ENCODE results near the gene NME7. TPM values are rescaled to one million over a fixed set of nuclear protein-coding genes. Genes with fewer than 3 reads are reported as not detected.

The NME7 gene
- polyA plus RNA-seq, 1 of the 3 experiments (the other 2 are of a cell fraction): 13.7 TPM

DNA sequence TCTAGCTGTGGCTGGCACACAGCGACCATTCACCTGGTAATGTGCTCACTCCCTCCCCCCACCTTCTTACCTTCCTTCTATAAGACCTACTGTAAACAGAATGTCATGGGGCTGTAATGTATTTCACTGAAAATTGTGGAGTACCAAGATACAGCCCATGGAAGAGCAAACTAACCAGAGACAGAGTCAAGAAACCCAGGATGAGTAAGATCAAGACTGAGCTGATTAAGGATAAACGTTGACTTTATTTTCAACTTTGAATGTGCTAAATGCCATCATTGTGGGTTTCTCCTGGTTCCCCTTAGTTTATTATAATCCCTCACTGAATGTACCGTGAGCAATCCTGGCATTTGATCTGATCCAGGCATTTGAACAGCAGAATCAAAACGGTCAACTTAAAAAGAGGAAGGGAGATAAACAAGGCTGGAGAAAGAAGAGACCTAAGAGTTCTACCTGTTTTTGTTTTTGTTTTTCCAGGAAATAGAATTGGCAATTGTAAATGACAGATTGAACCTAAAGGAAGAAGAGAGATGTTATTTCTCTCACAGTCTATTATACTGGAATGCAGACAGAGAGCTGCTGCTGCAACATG, 277.2 kb downstream of the NME7 start:
- Histone ChIP-seq H3F3A (replicated peaks; ENCODE audit: insufficient read depth) (no peaks in the 10 kb centered on the region), H3K4me3 (ENCODE audit: low read depth in 2 of 2, low read length in 1 of 2) (no peak overlapping the region), H2AFZ (ENCODE audit: low read depth) (no peak overlapping the region), H3K36me3 (replicated peaks in 1 of 2; ENCODE audit: control insufficient read depth in 1 of 2, insufficient read depth in 2 of 2, low read length in 1 of 2) (no peaks in the 10 kb centered on the region), H3K79me2 (ENCODE audit: insufficient read depth) (no peaks in the 10 kb centered on the region), H3K4me1 (ENCODE audit: control insufficient read depth in 1 of 2, insufficient read depth in 2 of 2, low read depth in 1 of 2, low read length in 1 of 2) (peaks cover 0 to 28% of the 10 kb centered on the region in 2 experiments; a peak in 2 of 4 replicates), H3K27me3 (ENCODE audit: insufficient read depth) (no peaks in the 10 kb centered on the region), H3K9me3 (no peaks in the 10 kb centered on the region), H3K27ac (ENCODE audit: low read depth in 2 of 2, low read length in 1 of 2) (no peak overlapping the region), H3K9ac (no peak overlapping the region), H3K9me2 (no peaks in the 10 kb centered on the region), H4K20me1 (ENCODE audit: insufficient read depth) (no peaks in the 10 kb centered on the region), H3K4me2 (no peak overlapping the region)
- CTCF ChIA-PET: interaction anchor here (0.5 to 1.1 kb wide), 3 partner anchors 258 to 1324 kb away, joined by 3 to 4 read pairs (median 3); no protein-coding TSS in a partner anchor
- no peak for DNase-seq
- TF ChIP-seq TCF12 (IDR thresholded peaks at IDR 0.05): no peak
- TF ChIP-seq MEF2A (IDR thresholded peaks at IDR 0.05; ENCODE audit: borderline replicate concordance, low read depth): no peak
- no peak for TF ChIP-seq YY1 (IDR thresholded peaks at IDR 0.05; ENCODE audit: low read depth)
- no peak for TF ChIP-seq GATA2 (CRISPR knock-in tag; IDR thresholded peaks at IDR 0.05)
- TF ChIP-seq TAF1 (IDR thresholded peaks at IDR 0.05; ENCODE audit: borderline replicate concordance, low read depth, low read length): no peak
- TF ChIP-seq RXRA (IDR thresholded peaks at IDR 0.05; ENCODE audit: borderline replicate concordance, low read depth): no peak
- TF ChIP-seq, protein P1, sequence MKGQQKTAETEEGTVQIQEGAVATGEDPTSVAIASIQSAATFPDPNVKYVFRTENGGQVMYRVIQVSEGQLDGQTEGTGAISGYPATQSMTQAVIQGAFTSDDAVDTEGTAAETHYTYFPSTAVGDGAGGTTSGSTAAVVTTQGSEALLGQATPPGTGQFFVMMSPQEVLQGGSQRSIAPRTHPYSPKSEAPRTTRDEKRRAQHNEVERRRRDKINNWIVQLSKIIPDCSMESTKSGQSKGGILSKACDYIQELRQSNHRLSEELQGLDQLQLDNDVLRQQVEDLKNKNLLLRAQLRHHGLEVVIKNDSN (IDR thresholded peaks at IDR 0.05; ENCODE audit: borderline replicate concordance, low read depth): no peak
- TF ChIP-seq, protein P2, sequence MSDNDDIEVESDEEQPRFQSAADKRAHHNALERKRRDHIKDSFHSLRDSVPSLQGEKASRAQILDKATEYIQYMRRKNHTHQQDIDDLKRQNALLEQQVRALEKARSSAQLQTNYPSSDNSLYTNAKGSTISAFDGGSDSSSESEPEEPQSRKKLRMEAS (IDR thresholded peaks at IDR 0.05; ENCODE audit: low read depth): no peak
- TF ChIP-seq, protein P3, sequence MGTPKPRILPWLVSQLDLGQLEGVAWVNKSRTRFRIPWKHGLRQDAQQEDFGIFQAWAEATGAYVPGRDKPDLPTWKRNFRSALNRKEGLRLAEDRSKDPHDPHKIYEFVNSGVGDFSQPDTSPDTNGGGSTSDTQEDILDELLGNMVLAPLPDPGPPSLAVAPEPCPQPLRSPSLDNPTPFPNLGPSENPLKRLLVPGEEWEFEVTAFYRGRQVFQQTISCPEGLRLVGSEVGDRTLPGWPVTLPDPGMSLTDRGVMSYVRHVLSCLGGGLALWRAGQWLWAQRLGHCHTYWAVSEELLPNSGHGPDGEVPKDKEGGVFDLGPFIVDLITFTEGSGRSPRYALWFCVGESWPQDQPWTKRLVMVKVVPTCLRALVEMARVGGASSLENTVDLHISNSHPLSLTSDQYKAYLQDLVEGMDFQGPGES (IDR thresholded peaks at IDR 0.05; ENCODE audit: low read depth, low read length): no peak
- TF ChIP-seq CHD2 (IDR thresholded peaks at IDR 0.05; ENCODE audit: low read length, partially characterized antibody): no peak
- TF ChIP-seq FOSL2 (IDR thresholded peaks at IDR 0.05; ENCODE audit: borderline replicate concordance, low read depth): no peak
- TF ChIP-seq FOXM1 (IDR thresholded peaks at IDR 0.05; ENCODE audit: low read depth): no peak
- TF ChIP-seq NFIC (IDR thresholded peaks at IDR 0.05; ENCODE audit: borderline replicate concordance): no peak
- TF ChIP-seq, protein P4, sequence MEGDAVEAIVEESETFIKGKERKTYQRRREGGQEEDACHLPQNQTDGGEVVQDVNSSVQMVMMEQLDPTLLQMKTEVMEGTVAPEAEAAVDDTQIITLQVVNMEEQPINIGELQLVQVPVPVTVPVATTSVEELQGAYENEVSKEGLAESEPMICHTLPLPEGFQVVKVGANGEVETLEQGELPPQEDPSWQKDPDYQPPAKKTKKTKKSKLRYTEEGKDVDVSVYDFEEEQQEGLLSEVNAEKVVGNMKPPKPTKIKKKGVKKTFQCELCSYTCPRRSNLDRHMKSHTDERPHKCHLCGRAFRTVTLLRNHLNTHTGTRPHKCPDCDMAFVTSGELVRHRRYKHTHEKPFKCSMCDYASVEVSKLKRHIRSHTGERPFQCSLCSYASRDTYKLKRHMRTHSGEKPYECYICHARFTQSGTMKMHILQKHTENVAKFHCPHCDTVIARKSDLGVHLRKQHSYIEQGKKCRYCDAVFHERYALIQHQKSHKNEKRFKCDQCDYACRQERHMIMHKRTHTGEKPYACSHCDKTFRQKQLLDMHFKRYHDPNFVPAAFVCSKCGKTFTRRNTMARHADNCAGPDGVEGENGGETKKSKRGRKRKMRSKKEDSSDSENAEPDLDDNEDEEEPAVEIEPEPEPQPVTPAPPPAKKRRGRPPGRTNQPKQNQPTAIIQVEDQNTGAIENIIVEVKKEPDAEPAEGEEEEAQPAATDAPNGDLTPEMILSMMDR (IDR thresholded peaks at IDR 0.05): no peak
- WGBS (ENCODE audit: low lambda C conversion rate): 94% methylated on average over 4 of the region's 4 CpGs
- POLR2A ChIA-PET: no interaction called here

All from SK-N-SH (cell line).